Measurements from ENCODE around the gene UROC1.

- TF ChIP-seq EP300 (IDR thresholded peaks at IDR 0.05), result no peak
- TF ChIP-seq POLR2A (IDR thresholded peaks at IDR 0.05), result no peak
Observed at GRCh38 chr3:126481808-126482502, 35.6 kb downstream of the UROC1 start.
